Measurements from ENCODE around the gene SRD5A3. TPM values are rescaled to one million over a fixed set of nuclear protein-coding genes. Genes with fewer than 3 reads are reported as not detected.
A peak's percentile ranks its signal among the peaks of the same experiment; 100 is the strongest.

Gene SRD5A3
- total RNA-seq, 2 experiments from 2014 or later: 21.7 to 22.3 TPM

DNA sequence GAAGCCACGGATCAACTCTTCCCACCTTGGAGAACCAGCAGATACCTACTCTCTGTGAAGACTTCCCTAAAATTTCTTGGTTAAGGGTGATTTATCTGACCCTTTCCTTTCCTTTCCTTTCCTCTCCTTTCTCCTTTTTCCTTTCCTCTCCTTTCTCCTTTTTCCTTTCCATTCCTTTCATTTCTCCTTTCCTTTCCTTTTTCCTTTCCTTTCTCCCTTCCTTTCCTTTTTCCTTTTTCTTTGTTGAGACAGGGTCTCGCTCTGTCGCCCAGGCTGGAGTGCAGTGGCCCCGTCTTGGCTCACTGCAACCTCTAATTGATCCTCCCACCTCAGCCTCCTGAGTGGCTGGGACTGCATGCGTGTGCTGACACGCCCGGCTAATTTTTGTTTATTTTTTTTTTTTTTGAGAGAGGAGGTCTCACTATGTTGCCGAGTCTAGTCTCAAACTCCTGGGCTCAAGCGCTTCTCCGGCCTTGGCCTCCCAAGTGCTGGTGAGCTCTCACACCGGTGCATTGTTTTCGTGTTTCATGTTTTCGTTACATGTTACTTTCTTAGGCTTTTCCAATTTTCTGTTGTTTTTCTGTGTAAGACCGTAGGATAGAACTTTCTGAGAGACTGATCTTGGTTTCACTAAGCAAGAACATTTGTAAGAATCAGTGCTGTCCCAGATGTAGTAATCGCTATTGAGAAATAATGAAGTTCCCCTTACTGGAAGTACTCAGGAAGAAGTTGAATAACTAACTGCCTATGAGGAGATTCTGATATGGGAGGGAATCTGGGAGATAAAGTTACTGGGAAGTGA is 51.7 kb downstream of the SRD5A3 start:
- intact Hi-C loops (cut with micrococcal nuclease): loop anchor here (2.0 to 5.0 kb wide), 4 partner anchors 455 to 1581 kb away; partner anchors contain the start of genes PAICS, POLR2B and PPAT
- DNase-seq: no peak
- H3K4me1 Mint-ChIP-seq (ENCODE audit: low read depth): peaks cover 44% of the 10 kb centered on the region
- peaks cover 28% of the 10 kb centered on the region for H3K36me3 Mint-ChIP-seq (ENCODE audit: low read depth)
- H3K4me3 Mint-ChIP-seq: peak overlapping the region; percentile 90
- H3K27ac Mint-ChIP-seq: peak overlapping the region; percentile 75
- CTCF ChIA-PET: interaction anchor here (1.0 to 3.0 kb wide), 3 partner anchors 52 to 85 kb away, joined by 3 to 17 read pairs (median 7); partner anchors contain the start of gene SRD5A3
- H3K27me3 Mint-ChIP-seq (ENCODE audit: low read depth): no peaks in the 10 kb centered on the region
- H3K9me3 Mint-ChIP-seq: no peaks in the 10 kb centered on the region

DNA sequence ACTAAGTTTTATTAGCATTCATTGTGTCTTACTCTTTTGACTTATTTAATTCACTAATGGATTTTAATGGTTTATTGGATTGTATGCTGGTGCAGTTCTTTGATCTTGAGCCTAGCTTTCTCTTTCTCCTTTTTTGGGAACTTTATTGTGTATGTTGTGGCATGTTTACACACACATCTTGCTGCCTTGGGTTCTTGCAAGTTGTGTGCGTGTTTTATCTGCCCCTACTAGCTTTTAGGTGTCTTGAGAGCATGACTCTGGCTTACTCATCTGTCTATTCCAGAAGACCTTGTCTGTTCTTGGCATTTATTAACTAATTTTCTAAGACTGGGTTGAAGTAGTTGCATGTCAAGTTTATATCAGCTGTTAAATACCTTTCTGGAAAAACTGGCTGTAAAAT is 52.4 kb downstream of the SRD5A3 start:
- DNase-seq: no peak
- H3K36me3 Mint-ChIP-seq (ENCODE audit: low read depth): peaks cover 32% of the 10 kb centered on the region
- no peaks in the 10 kb centered on the region for H3K9me3 Mint-ChIP-seq
- peak overlapping the region; percentile 75 for H3K27ac Mint-ChIP-seq
- no peaks in the 10 kb centered on the region for H3K27me3 Mint-ChIP-seq (ENCODE audit: low read depth)
- H3K4me3 Mint-ChIP-seq: peak overlapping the region; percentile 90
- peaks cover 49% of the 10 kb centered on the region for H3K4me1 Mint-ChIP-seq (ENCODE audit: low read depth)
- intact Hi-C loops (cut with micrococcal nuclease): loop anchor here (5.0 kb wide), 3 partner anchors 456 to 1134 kb away; partner anchors contain the start of genes PAICS and PPAT
- CTCF ChIA-PET: interaction anchor here (0.7 to 1.8 kb wide), 4 partner anchors 52 to 902 kb away, joined by 3 to 7 read pairs (median 3); partner anchors contain the start of gene SRD5A3

DNA sequence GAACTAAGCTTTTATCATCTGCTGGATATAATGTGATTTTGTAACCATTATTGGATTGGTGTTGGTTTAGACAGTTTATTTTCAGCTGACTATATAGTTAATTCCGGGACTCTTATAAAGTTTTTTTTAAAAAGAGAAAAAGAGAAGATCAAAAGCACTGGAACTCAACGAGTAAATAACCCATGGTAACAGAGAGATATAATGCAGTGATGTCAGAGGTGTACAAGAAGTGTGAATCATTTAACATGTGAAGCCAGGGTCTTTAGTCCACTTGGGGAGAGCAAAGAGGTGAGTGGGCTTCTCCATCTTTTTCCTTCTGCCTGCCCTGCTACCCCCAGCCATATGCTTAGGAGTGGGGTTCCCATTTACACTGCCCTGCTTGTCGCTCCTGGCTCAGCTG is 52.9 kb downstream of the SRD5A3 start:
- DNase-seq: no peak
- Mint-ChIP-seq H3K27ac (peak overlapping the region; percentile 63), H3K4me3 (peak overlapping the region; percentile 90), H3K27me3 (ENCODE audit: low read depth) (no peaks in the 10 kb centered on the region), H3K9me3 (no peaks in the 10 kb centered on the region), H3K4me1 (ENCODE audit: low read depth) (peaks cover 53% of the 10 kb centered on the region), H3K36me3 (ENCODE audit: low read depth) (peaks cover 36% of the 10 kb centered on the region)
- CTCF ChIA-PET: interaction anchor here (0.6 to 1.8 kb wide), 4 partner anchors 9 to 902 kb away, joined by 3 to 9 read pairs (median 5); partner anchors contain the start of gene SRD5A3
- intact Hi-C loops (cut with micrococcal nuclease): loop anchor here (5.0 kb wide), 3 partner anchors 457 to 1133 kb away; partner anchors contain the start of genes PAICS and PPAT

DNA sequence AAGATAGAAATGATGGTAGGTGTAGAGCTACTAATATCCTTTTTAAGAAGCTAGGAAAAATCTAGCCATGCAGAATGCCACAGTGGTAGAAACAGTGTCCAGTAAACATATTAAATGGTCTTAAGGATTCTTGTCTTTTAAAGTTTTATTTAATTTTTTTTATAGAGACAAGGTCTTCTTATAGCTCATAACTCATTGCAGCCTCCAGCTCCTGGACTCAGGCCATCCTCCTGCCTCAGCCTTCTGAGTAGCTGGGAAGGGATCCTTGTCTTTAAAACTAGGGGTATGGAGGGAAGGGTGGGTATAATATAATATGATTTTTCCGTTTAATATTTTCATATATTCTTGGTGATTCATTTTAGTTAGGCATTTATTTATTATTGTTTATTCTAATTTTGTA is 53.5 kb downstream of the SRD5A3 start:
- intact Hi-C loops (cut with micrococcal nuclease): loop anchor here (5.0 kb wide), 3 partner anchors 457 to 1133 kb away; partner anchors contain the start of genes PAICS and PPAT
- H3K4me1 Mint-ChIP-seq (ENCODE audit: low read depth): peaks cover 51% of the 10 kb centered on the region
- no peak overlapping the region for H3K27ac Mint-ChIP-seq

DNA sequence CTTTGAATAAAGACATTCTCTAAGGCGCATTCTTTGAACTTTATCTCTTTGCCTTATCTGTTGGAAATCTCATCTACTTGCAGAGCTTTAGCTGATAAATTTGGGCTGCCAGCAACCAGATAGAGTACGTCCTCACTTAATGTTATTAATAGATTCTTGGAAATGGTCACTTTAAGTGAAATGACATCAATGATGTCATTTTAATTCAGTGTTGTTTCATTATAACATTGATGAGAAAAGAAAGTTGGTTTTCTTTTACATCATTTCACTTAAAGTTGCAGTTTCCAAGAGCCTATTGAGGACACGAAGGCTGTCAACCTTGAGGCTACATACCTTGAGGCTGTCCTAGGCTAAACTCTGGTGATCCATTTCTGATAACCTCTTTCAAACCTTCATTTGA is 59.0 kb downstream of the SRD5A3 start:
- DNase-seq: no peak
- no peak overlapping the region for H3K27ac Mint-ChIP-seq

More for the DNA sequence above, 53.5 kb downstream of the SRD5A3 start:
- no peaks in the 10 kb centered on the region for H3K27me3 Mint-ChIP-seq (ENCODE audit: low read depth)
- CTCF ChIA-PET: interaction anchor here (0.6 to 1.8 kb wide), 2 partner anchors 9 to 53 kb away, joined by 7 to 9 read pairs; partner anchors contain the start of gene SRD5A3
- H3K4me3 Mint-ChIP-seq: no peak overlapping the region
- H3K36me3 Mint-ChIP-seq (ENCODE audit: low read depth): peaks cover 40% of the 10 kb centered on the region
- no peaks in the 10 kb centered on the region for H3K9me3 Mint-ChIP-seq
- DNase-seq: no peak

DNA sequence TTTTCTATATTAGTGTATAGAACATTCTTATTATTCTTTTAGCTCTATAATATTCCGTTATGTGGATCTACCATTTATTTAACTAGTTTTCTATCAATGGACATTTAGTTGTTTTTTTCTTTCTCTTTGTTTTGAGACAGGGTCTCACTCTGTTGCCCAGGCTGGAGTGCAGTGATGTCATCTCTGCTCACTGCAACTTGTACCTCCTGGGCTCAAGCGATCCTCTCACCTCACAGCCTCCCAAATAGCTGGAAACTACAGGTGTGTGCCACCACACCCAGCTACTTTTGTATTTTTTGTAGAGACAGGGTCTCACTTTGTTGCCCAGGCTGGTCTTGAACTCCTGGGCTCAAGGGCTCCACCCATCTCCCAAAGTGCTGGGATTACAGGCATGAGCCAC is 60.5 kb downstream of the SRD5A3 start:
- no peaks in the 10 kb centered on the region for H3K9me3 Mint-ChIP-seq
- no peaks in the 10 kb centered on the region for H3K27me3 Mint-ChIP-seq (ENCODE audit: low read depth)
- intact Hi-C loops (cut with micrococcal nuclease): no loop called here
- no peak overlapping the region for H3K27ac Mint-ChIP-seq
- CTCF ChIA-PET: interaction anchor here (0.6 kb wide), 1 partner anchor 475 kb away, joined by 3 read pairs; no protein-coding TSS in a partner anchor
- H3K4me1 Mint-ChIP-seq (ENCODE audit: low read depth): peaks cover 34% of the 10 kb centered on the region
- peaks cover 38% of the 10 kb centered on the region for H3K36me3 Mint-ChIP-seq (ENCODE audit: low read depth)
- DNase-seq: no peak
- H3K4me3 Mint-ChIP-seq: no peak overlapping the region

More for the DNA sequence above, 59.0 kb downstream of the SRD5A3 start:
- CTCF ChIA-PET: no interaction called here
- Mint-ChIP-seq H3K27me3 (ENCODE audit: low read depth) (no peaks in the 10 kb centered on the region), H3K36me3 (ENCODE audit: low read depth) (peaks cover 47% of the 10 kb centered on the region), H3K4me1 (ENCODE audit: low read depth) (peaks cover 42% of the 10 kb centered on the region), H3K4me3 (no peak overlapping the region), H3K9me3 (no peaks in the 10 kb centered on the region)
- intact Hi-C loops (cut with micrococcal nuclease): no loop called here

DNA sequence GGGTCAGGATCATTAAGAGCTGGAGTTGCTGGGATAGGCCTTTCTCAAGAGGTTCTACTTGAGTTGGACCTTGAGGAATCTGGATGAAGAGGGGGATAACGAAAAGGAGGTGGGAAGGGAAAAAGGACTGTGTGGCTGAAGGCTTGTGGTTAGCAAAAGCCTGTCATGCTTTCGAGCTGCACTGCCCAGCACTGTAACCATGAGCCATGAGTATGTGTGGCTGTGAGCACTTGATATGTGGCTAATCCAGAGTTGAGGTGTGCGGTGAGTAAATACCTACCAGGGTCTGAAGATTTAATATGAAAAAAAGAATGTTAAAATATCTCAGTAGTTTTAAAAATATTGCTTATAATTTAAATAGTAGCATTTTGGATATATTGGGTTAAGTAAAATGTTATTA is 61.1 kb downstream of the SRD5A3 start:
- no peak for DNase-seq
- Mint-ChIP-seq H3K27ac (no peak overlapping the region), H3K36me3 (ENCODE audit: low read depth) (peaks cover 42% of the 10 kb centered on the region), H3K4me3 (no peak overlapping the region), H3K4me1 (ENCODE audit: low read depth) (peaks cover 36% of the 10 kb centered on the region), H3K27me3 (ENCODE audit: low read depth) (no peaks in the 10 kb centered on the region), H3K9me3 (no peaks in the 10 kb centered on the region)
- intact Hi-C loops (cut with micrococcal nuclease): no loop called here
- CTCF ChIA-PET: no interaction called here

DNA sequence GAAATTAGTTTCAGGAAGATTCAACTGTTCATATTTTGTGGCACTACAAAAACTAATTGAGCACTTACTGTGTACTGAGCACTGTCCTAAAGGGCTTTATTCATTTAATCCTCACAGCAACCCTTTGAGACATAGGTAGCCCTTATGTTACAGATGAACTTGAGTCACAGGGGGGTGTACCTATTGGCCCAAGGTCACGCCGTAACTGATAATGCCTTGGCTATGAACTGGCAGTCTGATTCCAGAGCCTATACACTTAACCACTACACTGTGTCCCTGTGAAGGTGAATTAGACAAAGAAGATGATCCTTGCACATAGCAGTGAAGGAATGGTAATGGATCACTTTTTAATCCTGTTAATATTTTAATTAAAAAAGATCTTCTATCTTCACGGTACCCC is 61.7 kb downstream of the SRD5A3 start:
- Mint-ChIP-seq H3K4me1 (ENCODE audit: low read depth) (peaks cover 36% of the 10 kb centered on the region), H3K9me3 (no peaks in the 10 kb centered on the region), H3K4me3 (no peak overlapping the region), H3K36me3 (ENCODE audit: low read depth) (peaks cover 42% of the 10 kb centered on the region), H3K27me3 (ENCODE audit: low read depth) (no peaks in the 10 kb centered on the region), H3K27ac (no peak overlapping the region)
- no peak for DNase-seq
- intact Hi-C loops (cut with micrococcal nuclease): no loop called here
- CTCF ChIA-PET: no interaction called here

DNA sequence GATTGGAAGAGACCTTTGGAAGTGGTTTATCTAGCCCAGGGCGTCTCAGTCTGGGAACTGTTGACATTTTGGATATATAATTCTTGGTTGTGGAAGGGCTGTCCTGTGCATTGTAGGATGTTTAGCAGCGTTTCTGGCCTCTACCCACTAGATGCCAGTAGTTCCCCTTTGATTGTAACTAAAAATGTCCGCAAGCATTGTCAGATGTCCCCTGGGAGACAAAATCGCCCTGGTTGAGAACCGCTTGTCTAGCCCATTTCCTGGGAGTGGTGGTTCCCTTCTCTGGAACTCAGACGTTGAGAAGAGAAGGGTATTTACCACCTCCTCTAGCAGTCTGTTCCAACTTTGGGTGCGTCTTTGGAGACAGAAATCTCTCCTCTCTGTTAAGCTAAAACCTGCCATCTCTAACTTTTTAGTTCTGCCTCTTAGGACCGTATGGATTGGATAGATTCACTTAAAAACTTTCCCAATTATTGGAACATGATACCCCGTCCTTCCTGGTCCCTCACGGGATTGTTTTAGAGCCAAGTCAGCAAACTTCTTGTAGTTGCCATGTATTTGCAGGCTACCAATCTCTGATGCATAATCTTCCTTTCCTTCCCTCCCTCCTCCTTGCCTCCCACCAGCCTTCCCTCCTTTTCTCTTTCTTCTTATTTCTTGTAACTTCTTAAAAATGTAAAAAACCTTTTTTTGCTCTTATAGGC is 63.6 kb downstream of the SRD5A3 start:
- Mint-ChIP-seq H3K4me3 (no peak overlapping the region), H3K4me1 (ENCODE audit: low read depth) (peaks cover 27% of the 10 kb centered on the region), H3K27ac (no peak overlapping the region), H3K36me3 (ENCODE audit: low read depth) (peaks cover 30% of the 10 kb centered on the region), H3K27me3 (ENCODE audit: low read depth) (no peaks in the 10 kb centered on the region), H3K9me3 (no peaks in the 10 kb centered on the region)
- intact Hi-C loops (cut with micrococcal nuclease): no loop called here
- DNase-seq: no peak
- CTCF ChIA-PET: interaction anchor here (0.6 to 0.7 kb wide), 2 partner anchors 121 to 149 kb away, joined by 3 read pairs; no protein-coding TSS in a partner anchor

DNA sequence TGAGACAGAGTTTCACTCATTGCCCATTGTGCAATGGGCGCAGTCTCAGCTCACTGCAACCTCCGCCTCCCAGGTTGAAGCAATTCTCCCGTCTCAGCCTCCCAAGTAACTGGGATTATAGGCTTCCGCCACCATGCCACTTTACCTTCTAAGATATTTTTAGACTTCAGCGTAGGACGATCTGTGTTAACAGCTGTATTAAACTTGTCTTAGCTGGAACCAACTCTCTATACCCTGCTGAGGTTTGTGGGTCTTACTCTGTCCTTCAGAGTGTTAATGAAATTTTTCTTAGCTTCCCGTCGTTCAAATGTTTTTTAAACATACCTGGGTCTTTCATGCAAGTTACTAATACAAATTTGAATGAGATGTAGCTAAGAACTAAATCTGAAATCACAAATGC is 64.4 kb downstream of the SRD5A3 start:
- intact Hi-C loops (cut with micrococcal nuclease): no loop called here
- Mint-ChIP-seq H3K9me3 (no peaks in the 10 kb centered on the region), H3K27ac (no peak overlapping the region), H3K36me3 (ENCODE audit: low read depth) (peaks cover 25% of the 10 kb centered on the region), H3K4me1 (ENCODE audit: low read depth) (peaks cover 24% of the 10 kb centered on the region), H3K4me3 (no peak overlapping the region), H3K27me3 (ENCODE audit: low read depth) (no peaks in the 10 kb centered on the region)
- CTCF ChIA-PET: interaction anchor here (0.6 to 0.7 kb wide), 2 partner anchors 120 to 148 kb away, joined by 3 read pairs; no protein-coding TSS in a partner anchor
- DNase-seq: no peak

DNA sequence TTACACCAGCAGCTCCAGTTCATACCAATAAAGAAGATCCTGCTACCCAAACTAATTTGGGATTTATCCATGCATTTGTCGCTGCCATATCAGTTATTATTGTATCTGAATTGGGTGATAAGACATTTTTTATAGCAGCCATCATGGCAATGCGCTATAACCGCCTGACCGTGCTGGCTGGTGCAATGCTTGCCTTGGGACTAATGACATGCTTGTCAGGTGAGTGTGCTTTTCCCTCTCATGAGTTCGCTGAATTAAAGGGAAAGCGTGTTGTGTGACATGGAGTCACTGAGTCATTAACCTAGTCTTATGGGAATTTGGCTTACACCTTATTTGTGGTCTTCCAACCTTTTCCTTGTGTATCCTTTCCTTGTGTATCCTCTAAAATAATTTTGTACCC is 65.6 kb downstream of the SRD5A3 start:
- intact Hi-C loops (cut with micrococcal nuclease): no loop called here
- Mint-ChIP-seq H3K9me3 (no peaks in the 10 kb centered on the region), H3K4me1 (ENCODE audit: low read depth) (peaks cover 15% of the 10 kb centered on the region), H3K27me3 (ENCODE audit: low read depth) (no peaks in the 10 kb centered on the region), H3K27ac (no peak overlapping the region), H3K36me3 (ENCODE audit: low read depth) (peaks cover 18% of the 10 kb centered on the region), H3K4me3 (no peak overlapping the region)
- DNase-seq: no peak
- CTCF ChIA-PET: no interaction called here

DNA sequence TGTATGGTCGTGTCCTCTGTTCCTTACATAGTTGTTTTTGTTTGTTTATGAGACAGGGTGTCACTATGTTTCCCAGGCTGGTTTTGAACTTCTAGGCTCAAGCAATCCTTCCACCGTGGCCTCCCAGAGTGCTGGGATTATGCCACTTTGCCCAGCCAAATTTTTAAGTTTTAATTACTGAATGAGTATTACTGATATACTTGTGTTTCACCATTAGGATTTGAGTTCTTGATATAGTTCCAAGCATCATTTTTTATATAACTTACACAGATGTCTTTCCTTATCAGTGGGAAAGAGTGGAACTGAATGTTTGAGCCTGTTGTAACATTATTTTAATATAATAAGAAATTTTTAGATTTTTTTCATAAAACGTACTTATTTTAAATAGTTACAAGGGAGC is 70.1 kb downstream of the SRD5A3 start:
- Mint-ChIP-seq H3K27me3 (ENCODE audit: low read depth) (no peaks in the 10 kb centered on the region), H3K36me3 (ENCODE audit: low read depth) (peaks cover 30% of the 10 kb centered on the region), H3K4me3 (no peak overlapping the region), H3K27ac (no peak overlapping the region), H3K9me3 (no peaks in the 10 kb centered on the region), H3K4me1 (ENCODE audit: low read depth) (peaks cover 3% of the 10 kb centered on the region)
- CTCF ChIA-PET: no interaction called here
- DNase-seq: no peak
- intact Hi-C loops (cut with micrococcal nuclease): no loop called here

Data from activated naive CD4-positive, alpha-beta T cell treated with anti-CD3 and anti-CD28 coated beads for 36 hours (primary cell).